ENCODE data around the gene SLC16A11. TPM values are rescaled to one million over a fixed set of nuclear protein-coding genes. Genes with fewer than 3 reads are reported as not detected.
"Not testable (repeated sequence)": the region's sequence is repeated elsewhere in the genome, so short reads cannot be mapped to it uniquely, and the experiment has no call there.

The SLC16A11 gene
- 0.54 TPM for total RNA-seq (ENCODE audit: unreplicated experiment)
- long read RNA-seq: 0 reads

DNA sequence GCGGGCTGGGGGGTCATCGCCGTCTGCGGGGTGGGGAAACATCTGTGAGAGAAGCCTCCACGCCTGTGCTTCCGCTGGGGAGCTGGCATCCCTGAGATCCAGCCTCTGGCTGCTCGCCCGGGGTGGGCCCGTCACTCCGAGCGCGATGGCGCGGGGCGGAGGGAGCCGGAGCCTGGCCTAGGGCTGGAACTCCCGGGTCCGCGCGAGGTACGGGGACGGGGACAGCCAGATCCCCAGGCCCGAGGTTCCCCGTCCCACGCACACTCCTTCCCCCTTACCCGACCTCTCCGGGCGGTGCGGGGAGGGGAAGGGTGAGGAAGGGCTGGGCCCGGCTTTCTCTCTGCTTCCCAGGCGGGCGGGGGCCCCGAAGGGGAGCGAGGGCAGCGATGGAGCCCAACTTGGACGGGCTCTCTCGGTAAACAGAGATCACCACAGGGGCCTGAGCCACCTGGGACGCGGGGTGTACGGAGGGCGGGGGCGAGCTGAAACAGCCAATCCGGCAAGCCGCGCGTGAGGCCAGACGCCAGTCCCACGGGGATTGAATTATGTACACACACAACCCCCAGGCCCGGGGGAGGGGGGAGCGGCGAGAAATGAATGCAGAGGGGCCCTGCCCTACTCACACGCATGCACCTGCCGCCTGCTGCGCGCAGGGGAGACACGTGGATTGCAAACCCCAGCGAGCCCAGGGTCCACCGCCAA lies at the start of gene SLC16A11:
Gene SLC16A11, minus strand, starts transcription at position 596 of the 702 bp plus-strand sequence. Its CDS starts 579 bp downstream, at position 17.
- Mint-ChIP-seq H3K27me3 (ENCODE audit: unreplicated experiment) (peaks cover 18% of the 10 kb centered on the region), H3K27ac (ENCODE audit: unreplicated experiment) (no peak within 1 kb of the TSS), H3K36me3 (ENCODE audit: unreplicated experiment) (no peaks in the 10 kb centered on the region), H3K9me3 (ENCODE audit: unreplicated experiment) (peaks cover 4% of the 10 kb centered on the region), H3K4me3 (ENCODE audit: unreplicated experiment) (peak within 1 kb of the TSS; percentile 69), H3K4me1 (ENCODE audit: low read depth, unreplicated experiment) (peaks cover 8% of the 10 kb centered on the region)
- peak; percentile 55 for DNase-seq
- no peak for TF ChIP-seq CTCF (IDR thresholded peaks at IDR 0.05; ENCODE audit: partially characterized antibody, unreplicated experiment)

DNA sequence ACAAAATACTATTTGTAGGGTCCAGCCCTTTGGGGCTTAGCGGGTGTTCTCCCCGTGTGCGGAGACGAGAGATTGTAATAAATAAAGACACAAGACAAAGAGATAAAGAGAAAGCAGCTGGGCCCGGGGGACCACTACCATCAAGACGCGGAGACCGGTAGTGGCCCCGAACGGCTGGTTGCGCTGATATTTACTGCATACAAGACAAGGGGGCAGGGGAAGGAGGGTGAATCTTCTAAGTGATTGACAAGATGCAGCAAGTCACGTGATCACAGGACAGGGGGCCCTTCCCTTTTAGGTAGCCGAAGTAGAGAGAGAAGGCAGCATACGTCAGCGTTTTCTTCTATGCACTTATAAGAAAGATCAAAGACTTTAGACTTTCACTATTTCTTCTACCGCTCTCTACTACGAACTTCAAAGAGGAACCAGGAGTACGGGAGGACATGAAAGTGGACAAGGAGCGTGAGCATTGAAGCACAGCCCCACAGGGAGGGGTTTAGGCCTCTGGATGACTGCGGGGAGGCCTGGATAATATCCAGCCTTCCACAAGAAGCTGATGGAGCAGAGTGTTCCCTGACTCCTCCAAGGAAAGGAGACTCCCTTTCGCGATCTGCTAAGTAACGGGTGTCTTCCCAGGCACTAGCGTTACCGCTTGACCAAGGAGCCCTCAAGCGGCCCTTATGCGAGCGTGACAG lies 47.6 kb upstream of the SLC16A11 start:
- H3K27me3 Mint-ChIP-seq (ENCODE audit: unreplicated experiment); H3K27ac Mint-ChIP-seq (ENCODE audit: unreplicated experiment); H3K9me3 Mint-ChIP-seq (ENCODE audit: unreplicated experiment); H3K4me1 Mint-ChIP-seq (ENCODE audit: low read depth, unreplicated experiment); DNase-seq; H3K36me3 Mint-ChIP-seq (ENCODE audit: unreplicated experiment): not testable (repeated sequence)
- peak overlapping the region; percentile 57 for H3K4me3 Mint-ChIP-seq (ENCODE audit: unreplicated experiment)

GRCh38 chr17:7089570-7089969 lies 45.7 kb upstream of the SLC16A11 start:
- DNase-seq; H3K4me1 Mint-ChIP-seq (ENCODE audit: low read depth, unreplicated experiment); H3K9me3 Mint-ChIP-seq (ENCODE audit: unreplicated experiment); H3K36me3 Mint-ChIP-seq (ENCODE audit: unreplicated experiment); H3K4me3 Mint-ChIP-seq (ENCODE audit: unreplicated experiment); H3K27me3 Mint-ChIP-seq (ENCODE audit: unreplicated experiment); H3K27ac Mint-ChIP-seq (ENCODE audit: unreplicated experiment): not testable (repeated sequence)

- not testable (repeated sequence) for H3K4me1 Mint-ChIP-seq (ENCODE audit: low read depth, unreplicated experiment); H3K4me3 Mint-ChIP-seq (ENCODE audit: unreplicated experiment); H3K27me3 Mint-ChIP-seq (ENCODE audit: unreplicated experiment); DNase-seq; H3K9me3 Mint-ChIP-seq (ENCODE audit: unreplicated experiment); H3K27ac Mint-ChIP-seq (ENCODE audit: unreplicated experiment); H3K36me3 Mint-ChIP-seq (ENCODE audit: unreplicated experiment)
These were observed 44.5 kb upstream of the SLC16A11 start for GRCh38 chr17:7088442-7088841.

- no peak for DNase-seq
- Mint-ChIP-seq H3K27me3 (ENCODE audit: unreplicated experiment) (peaks cover 1% of the 10 kb centered on the region), H3K36me3 (ENCODE audit: unreplicated experiment) (no peaks in the 10 kb centered on the region), H3K27ac (ENCODE audit: unreplicated experiment) (no peak overlapping the region), H3K4me3 (ENCODE audit: unreplicated experiment) (no peak overlapping the region), H3K4me1 (ENCODE audit: low read depth, unreplicated experiment) (no peaks in the 10 kb centered on the region), H3K9me3 (ENCODE audit: unreplicated experiment) (peaks cover 1% of the 10 kb centered on the region)
- TF ChIP-seq CTCF (IDR thresholded peaks at IDR 0.05; ENCODE audit: partially characterized antibody, unreplicated experiment): no peak
These were observed 40.2 kb upstream of the SLC16A11 start for GRCh38 chr17:7084088-7084487.

DNA sequence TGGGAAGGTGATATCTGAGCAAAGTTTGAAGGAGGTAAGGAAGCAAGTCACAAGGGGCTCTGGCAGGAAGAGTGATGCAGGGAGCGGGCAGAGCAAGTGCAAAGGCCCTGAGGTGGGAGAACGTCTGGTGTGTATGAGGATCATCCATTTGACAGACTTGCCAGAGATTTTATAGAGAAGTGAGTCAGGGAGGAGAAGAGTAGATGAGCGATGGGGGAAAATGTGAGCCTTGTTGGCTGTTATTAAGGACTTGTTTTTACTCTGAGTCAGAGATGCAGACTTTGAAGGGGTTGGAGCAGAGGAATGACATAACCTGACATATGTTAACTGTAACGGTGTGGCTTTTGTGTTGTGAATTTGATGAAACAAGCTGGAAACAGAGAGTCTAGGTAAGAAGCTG lies 39.7 kb upstream of the SLC16A11 start:
- no peak for TF ChIP-seq CTCF (IDR thresholded peaks at IDR 0.05; ENCODE audit: partially characterized antibody, unreplicated experiment)
- H3K4me1 Mint-ChIP-seq (ENCODE audit: low read depth, unreplicated experiment): no peaks in the 10 kb centered on the region
- peak overlapping the region; percentile 12 for H3K4me3 Mint-ChIP-seq (ENCODE audit: unreplicated experiment)
- H3K27ac Mint-ChIP-seq (ENCODE audit: unreplicated experiment): no peak overlapping the region
- peaks cover 2% of the 10 kb centered on the region for H3K27me3 Mint-ChIP-seq (ENCODE audit: unreplicated experiment)
- H3K9me3 Mint-ChIP-seq (ENCODE audit: unreplicated experiment): peaks cover 5% of the 10 kb centered on the region
- H3K36me3 Mint-ChIP-seq (ENCODE audit: unreplicated experiment): no peaks in the 10 kb centered on the region
- DNase-seq: no peak

Data from glutamatergic neuron (in vitro differentiated cells).